H9 (cell line): ENCODE data around the gene GNB1L. TPM values are rescaled to one million over a fixed set of nuclear protein-coding genes. Genes with fewer than 3 reads are reported as not detected.

ENCODE experiments used
- DNase-seq: peaks from one replicate; pipeline ENCODE4 v3.0.0-alpha.2; 2017
- H2AFZ ChIP-seq: one replicate; pipeline ENCODE4 v1.6.1; 2013; ENCODE audit warnings: mild to moderate bottlenecking, low read length, control low read depth, moderate library complexity
- H2AK5ac ChIP-seq: 2 replicates; pipeline ENCODE4 v1.6.1; 2013; ENCODE audit warnings: low read length, control low read depth, mixed read lengths; ENCODE audit not compliant: insufficient read length
- H2BK120ac ChIP-seq: one replicate; pipeline ENCODE4 v1.6.1; 2013; ENCODE audit warnings: low read depth, mild to moderate bottlenecking, low read length, control low read depth, inconsistent platforms; ENCODE audit not compliant: poor library complexity, severe bottlenecking
- H2BK12ac ChIP-seq: 2 replicates; pipeline ENCODE4 v1.6.1; 2013; ENCODE audit warnings: low read length, control low read depth, mixed read lengths, low read depth; ENCODE audit not compliant: insufficient read length
- H2BK15ac ChIP-seq: 2 replicates; pipeline ENCODE4 v1.6.1; 2013; ENCODE audit warnings: low read depth, low read length, control low read depth
- H2BK20ac ChIP-seq: one replicate; pipeline ENCODE4 v1.6.1; 2013; ENCODE audit warnings: low read depth, mild to moderate bottlenecking, low read length, control low read depth, inconsistent platforms; ENCODE audit not compliant: poor library complexity, severe bottlenecking
- H2BK5ac ChIP-seq: 2 replicates; pipeline ENCODE4 v1.6.1; 2013; ENCODE audit warnings: low read length, control low read depth, mixed read lengths; ENCODE audit not compliant: insufficient read length
- H3K14ac ChIP-seq: 2 replicates; pipeline ENCODE4 v1.6.1; 2013; ENCODE audit warnings: low read length, control low read depth; ENCODE audit not compliant: insufficient read depth
- H3K18ac ChIP-seq: 2 replicates; pipeline ENCODE4 v1.6.1; 2013; ENCODE audit warnings: low read depth, mild to moderate bottlenecking, mixed read lengths, low read length, control low read depth; ENCODE audit not compliant: insufficient read length
- H3K23ac ChIP-seq: 2 replicates; pipeline ENCODE4 v1.6.1; 2013; ENCODE audit warnings: low read length, control low read depth, mixed read lengths, low read depth; ENCODE audit not compliant: insufficient read length
- H3K23me2 ChIP-seq: 2 replicates; pipeline ENCODE4 v1.6.1; 2013; ENCODE audit warnings: low read depth, mild to moderate bottlenecking, mixed read lengths, low read length, control low read depth; ENCODE audit not compliant: insufficient read length, poor library complexity, severe bottlenecking
- H3K27ac ChIP-seq: 2 replicates; pipeline ENCODE4 v1.5.1; 2013; ENCODE audit warnings: low read length, control low read depth, mixed read lengths, low read depth; ENCODE audit not compliant: insufficient read length
- H3K27me3 ChIP-seq: 2 replicates; pipeline ENCODE4 v1.6.1; 2013; ENCODE audit warnings: low read length, control low read depth, inconsistent platforms; ENCODE audit not compliant: insufficient read depth
- H3K4ac ChIP-seq: 2 replicates; pipeline ENCODE4 v1.6.1; 2013; ENCODE audit warnings: low read depth, mild to moderate bottlenecking, control low read depth, inconsistent platforms, low read length, moderate library complexity
- H3K4me1 ChIP-seq: 2 replicates; pipeline ENCODE4 v1.6.1; 2013; ENCODE audit warnings: low read length, control low read depth, inconsistent platforms; ENCODE audit not compliant: insufficient read depth
- H3K4me2 ChIP-seq: 2 replicates; pipeline ENCODE4 v1.6.1; 2013; ENCODE audit warnings: low read length, control low read depth, mixed read lengths; ENCODE audit not compliant: insufficient read length, insufficient read depth
- H3K56ac ChIP-seq: 2 replicates; pipeline ENCODE4 v1.6.1; 2013; ENCODE audit warnings: low read depth, mild to moderate bottlenecking, mixed read lengths, low read length, control low read depth; ENCODE audit not compliant: insufficient read length
- H3K79me1 ChIP-seq: 2 replicates; pipeline ENCODE4 v1.6.1; 2013; ENCODE audit warnings: low read depth, mild to moderate bottlenecking, moderate library complexity, low read length, control low read depth, inconsistent platforms; ENCODE audit not compliant: insufficient read depth, poor library complexity, severe bottlenecking
- H3K79me2 ChIP-seq: 2 replicates; pipeline ENCODE4 v1.6.1; 2013; ENCODE audit warnings: low read length, control low read depth, inconsistent platforms; ENCODE audit not compliant: insufficient read depth
- H3K9ac ChIP-seq: 2 replicates; pipeline ENCODE4 v1.6.1; 2013; ENCODE audit warnings: low read length, control low read depth, mixed read lengths; ENCODE audit not compliant: insufficient read length; ENCODE audit errors: extremely low read depth
- H3K9me3 ChIP-seq: one replicate; pipeline ENCODE4 v1.6.1; 2013; ENCODE audit warnings: low read depth, low read length, inconsistent platforms; ENCODE audit not compliant: control insufficient read depth
- H3T11ph ChIP-seq: one replicate; pipeline ENCODE4 v1.6.1; 2013; ENCODE audit warnings: mild to moderate bottlenecking, low read length, control low read depth, inconsistent platforms
- H4K20me1 ChIP-seq: one replicate; pipeline ENCODE4 v1.6.1; 2013; ENCODE audit not compliant: control insufficient read depth, insufficient read length, insufficient read depth
- H4K5ac ChIP-seq: 2 replicates; pipeline ENCODE4 v1.6.1; 2013; ENCODE audit warnings: low read depth, mild to moderate bottlenecking, mixed read lengths, low read length, control low read depth; ENCODE audit not compliant: insufficient read length
- H4K8ac ChIP-seq: replicated peaks from 2 replicates; pipeline ENCODE4 v1.6.1; 2013; ENCODE audit warnings: low read length, control low read depth, mixed read lengths, low read depth; ENCODE audit not compliant: insufficient read length
- H4K91ac ChIP-seq: 2 replicates; pipeline ENCODE4 v1.6.1; 2013; ENCODE audit warnings: low read depth, mild to moderate bottlenecking, moderate library complexity, mixed read lengths, low read length, control low read depth; ENCODE audit not compliant: insufficient read length
- H3K27ac Mint-ChIP-seq, 3 experiments: 2 replicates in 2 of 3; 3 replicates in 1 of 3; pipeline ENCODE4 v1.8.0; 2020 to 2021; ENCODE audit warnings: mixed read lengths in 3 of 3, mild to moderate bottlenecking in 1 of 3, moderate library complexity in 1 of 3
- H3K27me3 Mint-ChIP-seq: 2 replicates; pipeline ENCODE4 v1.8.0; 2021; ENCODE audit warnings: low read depth, mild to moderate bottlenecking, moderate library complexity, mixed read lengths
- H3K36me3 Mint-ChIP-seq, 3 experiments: 2 replicates in 2 of 3; 3 replicates in 1 of 3; pipeline ENCODE4 v1.8.0; 2020 to 2021; ENCODE audit warnings: low read depth in 3 of 3, mixed read lengths in 3 of 3; ENCODE audit not compliant: insufficient read depth in 1 of 3
- H3K4me1 Mint-ChIP-seq, 2 experiments: 2 replicates each; pipeline ENCODE4 v1.8.0; 2020; ENCODE audit warnings: mixed read lengths in 2 of 2
- H3K4me3 Mint-ChIP-seq, 2 experiments: 2 replicates in 1 of 2; 3 replicates in 1 of 2; pipeline ENCODE4 v1.8.0; 2020 to 2021; ENCODE audit warnings: mild to moderate bottlenecking in 2 of 2, mixed read lengths in 2 of 2, moderate library complexity in 1 of 2
- H3K9me3 Mint-ChIP-seq, 2 experiments: 2 replicates in 1 of 2; 3 replicates in 1 of 2; pipeline ENCODE4 v1.8.0; 2020; ENCODE audit warnings: mild to moderate bottlenecking in 2 of 2, mixed read lengths in 2 of 2, moderate library complexity in 1 of 2
- CTCF ChIP-seq: fragments of 200-600 bp; sonication (generic); conservative IDR thresholded peaks from 3 replicates; pipeline ENCODE4 v1.8.0; 2021; ENCODE audit warnings: antibody characterized with exemption, mild to moderate bottlenecking
- WGBS: extraction: QIAGEN DNeasy Blood & Tissue Kit; methylation state at CpG from one replicate; pipeline ENCODE4 v1.1.7; 2013; ENCODE audit warnings: missing lambda C conversion rate, low lambda C conversion rate, mixed read lengths; ENCODE audit not compliant: insufficient read length; ENCODE audit errors: extremely low coverage; 5-methylcytosine and 5-hydroxymethylcytosine counted together
- total RNA-seq: library from RNA; stranded (reverse); gene quantifications from 2 replicates; pipeline ENCODE4 v1.2.1, GENCODE V29; 2021

The GNB1L gene
- total RNA-seq, 1 experiment from 2014 or later: 22.4 TPM

- no peak overlapping the region for H4K5ac ChIP-seq
- WGBS: no CpG with 5 or more reads among the region's 13 CpGs
- no peak overlapping the region for H2AFZ ChIP-seq
- no peak overlapping the region for H3K9ac ChIP-seq
- H3K27me3 Mint-ChIP-seq: peaks cover 12% of the 10 kb centered on the region
- H3K4me2 ChIP-seq: no peak overlapping the region
- H3K9me3 Mint-ChIP-seq: no peaks in the 10 kb centered on the region; a peak in 1 of 5 replicates
- H3K4me1 Mint-ChIP-seq: peaks cover 7 to 8% of the 10 kb centered on the region in 2 experiments
- no peaks in the 10 kb centered on the region for H3K23me2 ChIP-seq
- no peak overlapping the region for H2BK12ac ChIP-seq
- H3K4ac ChIP-seq: no peak overlapping the region
- H2AK5ac ChIP-seq: no peak overlapping the region
- no peaks in the 10 kb centered on the region for H3K9me3 ChIP-seq
- no peak for DNase-seq
- no peaks in the 10 kb centered on the region for H3K36me3 Mint-ChIP-seq
- no peaks in the 10 kb centered on the region for H3K79me1 ChIP-seq
- H2BK20ac ChIP-seq: no peak overlapping the region
- no peak overlapping the region for H3K56ac ChIP-seq
- no peak overlapping the region for H3T11ph ChIP-seq
- H3K18ac ChIP-seq: no peak overlapping the region
- H2BK5ac ChIP-seq: no peak overlapping the region
- H4K91ac ChIP-seq: no peak overlapping the region
- no peak overlapping the region for H3K14ac ChIP-seq
- H3K27ac Mint-ChIP-seq: no peak overlapping the region
- no peaks in the 10 kb centered on the region for H3K79me2 ChIP-seq
- no peak overlapping the region for H3K4me3 Mint-ChIP-seq
- no peak overlapping the region for H3K27ac ChIP-seq
- H3K4me1 ChIP-seq: no peaks in the 10 kb centered on the region
- no peak for TF ChIP-seq CTCF
- H2BK15ac ChIP-seq: no peak overlapping the region
- H4K8ac ChIP-seq: no peak overlapping the region
- H3K23ac ChIP-seq: no peak overlapping the region
- no peak overlapping the region for H2BK120ac ChIP-seq
- H3K27me3 ChIP-seq: no peaks in the 10 kb centered on the region
- no peaks in the 10 kb centered on the region for H4K20me1 ChIP-seq
Measured at GRCh38 chr22:19744350-19745006, 110.2 kb downstream of the GNB1L start.
